Nephron (organoid): ENCODE data around the gene KDM4B.
A peak's percentile ranks its signal among the peaks of the same experiment; 100 is the strongest.

Experiments
- H3K27ac Mint-ChIP-seq, 3 experiments: 2 replicates each; pipeline ENCODE4 v1.8.0; 2020; ENCODE audit warnings: mixed read lengths in 3 of 3, mild to moderate bottlenecking in 2 of 3, moderate library complexity in 1 of 3
- H3K27me3 Mint-ChIP-seq: 2 replicates; pipeline ENCODE4 v1.8.0; 2021; ENCODE audit warnings: low read depth, mild to moderate bottlenecking, moderate library complexity, mixed read lengths
- H3K36me3 Mint-ChIP-seq: 2 replicates; pipeline ENCODE4 v1.8.0; 2020; ENCODE audit warnings: low read depth, mixed read lengths
- H3K4me1 Mint-ChIP-seq: 2 replicates; pipeline ENCODE4 v1.8.0; 2020; ENCODE audit warnings: mixed read lengths
- H3K4me3 Mint-ChIP-seq, 3 experiments: 2 replicates each; pipeline ENCODE4 v1.8.0; 2020; ENCODE audit warnings: mild to moderate bottlenecking in 3 of 3, mixed read lengths in 3 of 3, moderate library complexity in 2 of 3
- H3K9me3 Mint-ChIP-seq: 2 replicates; pipeline ENCODE4 v1.8.0; 2020; ENCODE audit warnings: mixed read lengths
- CTCF ChIP-seq, 3 experiments: fragments of 200-600 bp; sonication (generic); IDR thresholded peaks; one replicate each; pipeline ENCODE4 v1.5.0; 2021; ENCODE audit warnings: antibody characterized with exemption in 3 of 3; ENCODE audit not compliant: unreplicated experiment in 3 of 3

KDM4B gene

GRCh38 chr19:5022066-5022860 lies 53.4 kb downstream of the KDM4B start:
- no peak for TF ChIP-seq CTCF (IDR thresholded peaks at IDR 0.05; ENCODE audit: unreplicated experiment in 3 of 3)
- no peaks in the 10 kb centered on the region for H3K9me3 Mint-ChIP-seq
- no peak overlapping the region for H3K4me3 Mint-ChIP-seq
- peaks cover 3% of the 10 kb centered on the region for H3K36me3 Mint-ChIP-seq
- H3K27ac Mint-ChIP-seq: peak overlapping the region in 1 of 3 experiments; percentile 58
- no peaks in the 10 kb centered on the region for H3K27me3 Mint-ChIP-seq
- peaks cover 20% of the 10 kb centered on the region for H3K4me1 Mint-ChIP-seq

- Mint-ChIP-seq H3K27me3 (no peaks in the 10 kb centered on the region), H3K27ac (peak overlapping the region in 1 of 3 experiments; percentile 58), H3K4me3 (no peak overlapping the region)
These were observed 54.2 kb downstream of the KDM4B start for GRCh38 chr19:5023128-5023571.

GRCh38 chr19:5024282-5024681 lies 55.4 kb downstream of the KDM4B start:
- no peaks in the 10 kb centered on the region for H3K9me3 Mint-ChIP-seq
- peak overlapping the region in 2 of 3 experiments; percentile 45 to 50 for H3K27ac Mint-ChIP-seq
- no peaks in the 10 kb centered on the region for H3K27me3 Mint-ChIP-seq
- H3K36me3 Mint-ChIP-seq: peaks cover 7% of the 10 kb centered on the region
- TF ChIP-seq CTCF (IDR thresholded peaks at IDR 0.05; ENCODE audit: unreplicated experiment in 3 of 3): no peak
- peaks cover 29% of the 10 kb centered on the region for H3K4me1 Mint-ChIP-seq
- no peak overlapping the region for H3K4me3 Mint-ChIP-seq

More at GRCh38 chr19:5023128-5023571, 54.2 kb downstream of the KDM4B start:
- H3K9me3 Mint-ChIP-seq: no peaks in the 10 kb centered on the region
- H3K36me3 Mint-ChIP-seq: peaks cover under 1% of the 10 kb centered on the region
- H3K4me1 Mint-ChIP-seq: peaks cover 20% of the 10 kb centered on the region
- TF ChIP-seq CTCF (IDR thresholded peaks at IDR 0.05; ENCODE audit: unreplicated experiment in 3 of 3): no peak

- no peak for TF ChIP-seq CTCF (IDR thresholded peaks at IDR 0.05; ENCODE audit: unreplicated experiment in 3 of 3)
- peaks cover 7% of the 10 kb centered on the region for H3K36me3 Mint-ChIP-seq
- no peaks in the 10 kb centered on the region for H3K9me3 Mint-ChIP-seq
- H3K4me3 Mint-ChIP-seq: no peak overlapping the region
- peak overlapping the region in 1 of 3 experiments; percentile 50 for H3K27ac Mint-ChIP-seq
- no peaks in the 10 kb centered on the region for H3K27me3 Mint-ChIP-seq
- peaks cover 31% of the 10 kb centered on the region for H3K4me1 Mint-ChIP-seq
These were observed 56.1 kb downstream of the KDM4B start for GRCh38 chr19:5025027-5025426.

- H3K4me3 Mint-ChIP-seq: no peak overlapping the region
- H3K36me3 Mint-ChIP-seq: peaks cover 7% of the 10 kb centered on the region
- TF ChIP-seq CTCF (IDR thresholded peaks at IDR 0.05; ENCODE audit: unreplicated experiment in 3 of 3): no peak
- no peaks in the 10 kb centered on the region for H3K9me3 Mint-ChIP-seq
- H3K27me3 Mint-ChIP-seq: no peaks in the 10 kb centered on the region
- peaks cover 41% of the 10 kb centered on the region for H3K4me1 Mint-ChIP-seq
- no peak overlapping the region for H3K27ac Mint-ChIP-seq
These were observed 57.9 kb downstream of the KDM4B start for GRCh38 chr19:5026706-5027273.
